GM12872 (cell line): ENCODE results near the gene BCAT1.

ENCODE experiments used
- CTCF ChIP-seq: IDR thresholded peaks from 3 replicates; pipeline ENCODE4 v1.5.1; 2011; ENCODE audit warnings: low read depth, mild to moderate bottlenecking, low read length, moderate library complexity; ENCODE audit not compliant: insufficient read depth

BCAT1 gene

GRCh38 chr12:24767016-24767415 lies 181.9 kb downstream of the BCAT1 start:
- no peak for TF ChIP-seq CTCF

DNA sequence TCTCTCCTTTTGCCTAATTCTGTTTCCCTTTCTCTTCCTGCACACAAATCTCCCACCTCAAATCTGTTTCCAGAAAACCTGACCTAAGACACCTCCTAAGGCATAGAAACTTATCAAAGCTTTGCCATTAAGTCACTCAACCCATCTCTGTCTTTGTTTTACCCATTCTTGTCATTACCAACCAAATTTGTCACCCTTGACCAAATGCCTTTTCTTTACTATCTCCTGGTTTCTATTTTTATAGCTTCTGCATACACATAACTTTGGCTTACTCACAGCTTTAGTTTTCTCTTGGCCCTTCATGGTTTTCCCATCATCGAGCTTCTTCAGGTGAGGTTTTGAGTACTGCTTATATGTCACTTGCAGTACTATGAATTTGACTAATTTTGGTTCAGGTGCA lies 184.2 kb downstream of the BCAT1 start:
- no peak for TF ChIP-seq CTCF

DNA sequence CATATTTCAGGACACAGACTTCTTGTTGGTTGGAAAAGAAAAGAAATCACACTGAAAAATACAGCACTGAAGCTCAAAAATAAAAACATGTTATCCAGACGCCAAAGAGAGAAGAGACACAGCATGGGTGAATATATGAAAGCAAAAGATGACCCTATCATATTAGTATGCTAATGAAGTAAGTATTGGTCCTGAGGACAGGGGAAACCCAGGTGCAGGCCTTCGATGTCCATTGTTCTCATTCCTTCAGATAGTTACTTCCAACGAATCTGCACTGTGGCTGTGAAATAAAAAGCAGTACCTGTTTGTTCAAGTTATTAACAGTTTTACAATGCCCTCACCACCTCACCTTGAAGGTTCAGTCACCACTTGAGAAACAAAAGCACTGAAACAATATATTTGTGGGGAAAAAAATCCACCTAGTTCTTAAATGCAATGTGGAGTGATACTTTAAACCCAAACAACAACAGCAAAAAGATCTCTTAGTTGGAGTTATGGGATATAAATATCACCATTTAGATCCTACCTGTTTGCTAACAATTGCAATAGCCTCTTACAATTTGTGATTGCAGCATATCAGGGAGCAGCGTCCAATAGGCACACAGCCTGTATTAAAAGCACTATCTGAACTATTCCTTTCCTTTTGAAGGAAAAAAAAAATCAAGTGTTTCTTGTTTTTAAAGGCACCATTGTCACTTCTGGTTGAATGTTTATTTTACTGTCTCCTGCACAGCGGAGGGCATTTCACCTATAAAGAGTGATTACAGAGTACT lies 188.1 kb downstream of the BCAT1 start:
- no peak for TF ChIP-seq CTCF

DNA sequence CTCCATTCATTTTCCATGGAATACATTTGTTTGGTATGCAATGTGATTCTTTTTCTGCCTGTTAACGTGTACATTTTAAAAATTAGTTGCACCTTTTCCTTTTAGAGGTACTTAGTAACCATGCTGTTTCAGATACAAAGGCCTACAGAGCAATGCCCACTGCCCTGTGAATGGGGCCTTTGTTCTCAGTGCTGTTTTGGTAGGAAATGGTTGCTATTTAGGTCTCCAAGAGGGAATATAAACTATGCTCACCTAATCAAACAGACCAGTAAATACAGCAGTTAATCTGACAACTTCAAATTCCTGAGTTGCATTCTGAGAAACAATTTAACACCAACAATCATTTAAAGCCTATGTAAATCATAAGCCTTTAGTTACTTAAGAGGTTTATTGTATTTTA lies 188.7 kb downstream of the BCAT1 start:
- TF ChIP-seq CTCF, result no peak
